HepG2 (cell line): ENCODE data around the gene MRRF.

Experiments used
- CENPBD1 ChIP-seq: sonication (generic); formaldehyde crosslinking; IDR thresholded peaks from 2 replicates; pipeline ENCODE4 v1.8.0; 2022; ENCODE audit warnings: missing genetic modification reagents, low read depth, mild to moderate bottlenecking, borderline replicate concordance
- CREM ChIP-seq, 2 experiments: sonication (generic) in 1 of 2; formaldehyde crosslinking in 1 of 2; IDR thresholded peaks; 2 replicates each; pipeline versions ENCODE4 v1.4.0 to v1.6.1; 2016 to 2020; ENCODE audit warnings: antibody characterized with exemption in 1 of 2, mild to moderate bottlenecking in 1 of 2, missing genetic modification reagents in 1 of 2
- EEA1 ChIP-seq: sonication (generic); formaldehyde crosslinking; IDR thresholded peaks from 2 replicates; pipeline ENCODE4 v1.5.1; 2020; ENCODE audit warnings: mild to moderate bottlenecking, missing genetic modification reagents, borderline replicate concordance
- GABPA ChIP-seq, 2 experiments: IDR thresholded peaks; 2 replicates each; pipeline ENCODE4 v1.6.1; 2011 to 2016; ENCODE audit warnings: low read depth in 2 of 2, low read length in 1 of 2, missing biosample characterization in 1 of 2, missing genetic modification characterization in 1 of 2
- GABPB1 ChIP-seq: IDR thresholded peaks from 2 replicates; pipeline ENCODE4 v1.6.1; 2016; ENCODE audit warnings: mild to moderate bottlenecking, missing genetic modification reagents, moderate library complexity, missing compliant biosample characterization
- RAD21 ChIP-seq: fragments of 450-650 bp; formaldehyde crosslinking; IDR thresholded peaks from 2 replicates; pipeline ENCODE4 v1.5.0; 2020; ENCODE audit warnings: mild to moderate bottlenecking
- STAT5B ChIP-seq: sonication (generic); formaldehyde crosslinking; IDR thresholded peaks from 2 replicates; pipeline ENCODE4 v1.4.0; 2020; ENCODE audit warnings: missing genetic modification reagents
- ZNF724P ChIP-seq: sonication (generic); formaldehyde crosslinking; IDR thresholded peaks from 2 replicates; pipeline ENCODE4 v1.8.0; 2022; ENCODE audit warnings: missing genetic modification reagents, borderline replicate concordance
- TF ChIP-seq, protein P1 (sequence below), 2 experiments: IDR thresholded peaks; 2 replicates each; pipeline ENCODE4 v1.6.1; 2011 to 2012; ENCODE audit warnings: low read length in 2 of 2, borderline replicate concordance in 1 of 2, low read depth in 1 of 2, mild to moderate bottlenecking in 1 of 2, moderate library complexity in 1 of 2

DNA sequence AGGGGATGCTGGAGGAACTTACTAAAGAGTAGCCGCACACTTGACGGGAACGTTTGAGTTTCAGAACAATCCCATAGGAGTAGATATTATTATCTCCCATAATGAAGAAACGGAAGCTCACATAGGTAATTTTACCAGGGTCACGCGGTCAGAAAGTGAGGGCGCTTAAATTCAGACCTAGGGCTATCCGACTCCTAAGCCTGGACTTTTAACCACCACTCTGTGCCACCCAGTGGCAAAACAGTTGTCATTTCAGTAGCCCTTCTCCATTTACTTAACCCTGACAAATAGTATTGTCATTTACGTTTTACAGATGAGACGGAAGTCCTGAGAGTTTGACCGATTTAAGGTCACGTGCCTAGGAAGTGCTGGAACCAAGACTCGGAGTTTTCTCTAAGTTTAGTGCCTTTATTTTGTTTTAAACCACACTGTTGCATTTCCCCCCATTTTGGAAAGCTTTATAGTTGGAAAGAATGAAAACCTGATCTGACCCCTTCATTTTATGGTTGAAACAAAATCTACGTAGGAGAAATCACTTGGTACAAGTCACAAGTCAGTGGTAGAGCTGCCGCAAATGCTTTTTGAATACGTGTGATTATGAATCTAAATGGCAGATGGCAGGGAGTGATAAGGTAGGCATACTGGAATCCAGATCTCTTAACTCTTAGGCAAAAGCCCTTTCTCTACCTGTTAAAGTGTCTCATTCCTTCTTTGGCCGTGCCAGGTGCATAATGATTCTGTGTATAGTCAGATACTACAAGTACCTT lies 650 bp downstream of the MRRF start:
- TF ChIP-seq GABPB1 (CRISPR knock-in tag) (no peak), STAT5B (CRISPR knock-in tag) (no peak), GABPA (IDR thresholded peaks at IDR 0.05; ENCODE audit: low read depth, low read length) (no peak), GABPA (CRISPR knock-in tag; IDR thresholded peaks at IDR 0.05; ENCODE audit: low read depth) (peak; percentile 77), CENPBD1 (no peak), CREM (IDR thresholded peaks at IDR 0.05) (peak; percentile 68; the same call in 1 of the 2 replicates), CREM (CRISPR knock-in tag; IDR thresholded peaks at IDR 0.05) (no peak), ZNF724P (CRISPR knock-in tag) (no peak), EEA1 (CRISPR knock-in tag) (no peak), RAD21 (no peak)
- TF ChIP-seq, protein P1, sequence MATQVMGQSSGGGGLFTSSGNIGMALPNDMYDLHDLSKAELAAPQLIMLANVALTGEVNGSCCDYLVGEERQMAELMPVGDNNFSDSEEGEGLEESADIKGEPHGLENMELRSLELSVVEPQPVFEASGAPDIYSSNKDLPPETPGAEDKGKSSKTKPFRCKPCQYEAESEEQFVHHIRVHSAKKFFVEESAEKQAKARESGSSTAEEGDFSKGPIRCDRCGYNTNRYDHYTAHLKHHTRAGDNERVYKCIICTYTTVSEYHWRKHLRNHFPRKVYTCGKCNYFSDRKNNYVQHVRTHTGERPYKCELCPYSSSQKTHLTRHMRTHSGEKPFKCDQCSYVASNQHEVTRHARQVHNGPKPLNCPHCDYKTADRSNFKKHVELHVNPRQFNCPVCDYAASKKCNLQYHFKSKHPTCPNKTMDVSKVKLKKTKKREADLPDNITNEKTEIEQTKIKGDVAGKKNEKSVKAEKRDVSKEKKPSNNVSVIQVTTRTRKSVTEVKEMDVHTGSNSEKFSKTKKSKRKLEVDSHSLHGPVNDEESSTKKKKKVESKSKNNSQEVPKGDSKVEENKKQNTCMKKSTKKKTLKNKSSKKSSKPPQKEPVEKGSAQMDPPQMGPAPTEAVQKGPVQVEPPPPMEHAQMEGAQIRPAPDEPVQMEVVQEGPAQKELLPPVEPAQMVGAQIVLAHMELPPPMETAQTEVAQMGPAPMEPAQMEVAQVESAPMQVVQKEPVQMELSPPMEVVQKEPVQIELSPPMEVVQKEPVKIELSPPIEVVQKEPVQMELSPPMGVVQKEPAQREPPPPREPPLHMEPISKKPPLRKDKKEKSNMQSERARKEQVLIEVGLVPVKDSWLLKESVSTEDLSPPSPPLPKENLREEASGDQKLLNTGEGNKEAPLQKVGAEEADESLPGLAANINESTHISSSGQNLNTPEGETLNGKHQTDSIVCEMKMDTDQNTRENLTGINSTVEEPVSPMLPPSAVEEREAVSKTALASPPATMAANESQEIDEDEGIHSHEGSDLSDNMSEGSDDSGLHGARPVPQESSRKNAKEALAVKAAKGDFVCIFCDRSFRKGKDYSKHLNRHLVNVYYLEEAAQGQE (IDR thresholded peaks at IDR 0.05; ENCODE audit: borderline replicate concordance in 1 of 2, low read depth in 1 of 2, low read length in 2 of 2), result no peak
